Measurements from ENCODE around the gene RUSF1.

Gene RUSF1

DNA sequence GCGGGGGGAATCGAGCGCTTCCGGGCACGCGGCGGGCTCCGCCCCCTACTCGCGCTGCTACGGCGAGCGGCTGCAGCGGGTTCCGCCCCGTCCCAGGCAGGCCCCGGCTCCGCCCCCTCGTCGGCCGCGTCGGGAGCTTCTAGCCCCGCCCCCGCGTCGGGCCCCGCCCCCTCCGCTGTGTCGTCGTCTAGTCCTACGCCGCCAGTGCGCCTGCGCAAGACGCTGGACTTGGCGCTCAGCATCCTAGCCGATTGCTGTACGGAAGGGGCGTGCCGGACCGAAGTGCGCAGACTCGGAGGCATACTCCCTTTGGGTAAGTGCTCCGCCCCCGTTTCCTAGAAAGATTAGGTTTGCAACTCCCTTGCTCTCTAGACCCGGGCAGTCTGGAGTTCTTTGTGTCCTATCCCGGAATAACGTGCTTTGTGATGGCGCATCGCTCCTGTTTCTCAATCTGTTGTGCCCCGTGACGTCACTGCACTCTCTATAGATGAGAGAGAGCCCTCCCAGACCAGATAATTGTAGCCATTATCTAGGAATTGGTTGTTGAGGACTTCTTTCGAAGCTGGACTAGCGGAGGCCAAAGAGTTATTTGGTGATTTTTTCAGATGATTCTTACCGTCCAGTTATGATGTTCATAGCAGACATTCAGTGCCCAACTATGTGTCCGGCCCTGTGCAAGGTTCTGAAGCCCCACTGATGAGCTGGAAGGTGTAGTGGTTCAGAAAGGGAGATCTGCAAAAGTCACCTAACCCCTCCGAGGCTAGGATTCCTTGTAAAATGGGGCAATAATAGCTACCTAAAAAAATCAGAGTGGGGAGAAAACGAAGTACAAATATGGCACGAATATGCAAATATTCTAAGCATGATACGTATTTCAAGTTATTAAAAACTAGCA lies 48.3 kb downstream of the RUSF1 start:
- TF ChIP-seq, protein P1, sequence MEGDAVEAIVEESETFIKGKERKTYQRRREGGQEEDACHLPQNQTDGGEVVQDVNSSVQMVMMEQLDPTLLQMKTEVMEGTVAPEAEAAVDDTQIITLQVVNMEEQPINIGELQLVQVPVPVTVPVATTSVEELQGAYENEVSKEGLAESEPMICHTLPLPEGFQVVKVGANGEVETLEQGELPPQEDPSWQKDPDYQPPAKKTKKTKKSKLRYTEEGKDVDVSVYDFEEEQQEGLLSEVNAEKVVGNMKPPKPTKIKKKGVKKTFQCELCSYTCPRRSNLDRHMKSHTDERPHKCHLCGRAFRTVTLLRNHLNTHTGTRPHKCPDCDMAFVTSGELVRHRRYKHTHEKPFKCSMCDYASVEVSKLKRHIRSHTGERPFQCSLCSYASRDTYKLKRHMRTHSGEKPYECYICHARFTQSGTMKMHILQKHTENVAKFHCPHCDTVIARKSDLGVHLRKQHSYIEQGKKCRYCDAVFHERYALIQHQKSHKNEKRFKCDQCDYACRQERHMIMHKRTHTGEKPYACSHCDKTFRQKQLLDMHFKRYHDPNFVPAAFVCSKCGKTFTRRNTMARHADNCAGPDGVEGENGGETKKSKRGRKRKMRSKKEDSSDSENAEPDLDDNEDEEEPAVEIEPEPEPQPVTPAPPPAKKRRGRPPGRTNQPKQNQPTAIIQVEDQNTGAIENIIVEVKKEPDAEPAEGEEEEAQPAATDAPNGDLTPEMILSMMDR (IDR thresholded peaks at IDR 0.05; ENCODE audit: extremely low read depth, insufficient read depth, missing control alignments), result no peak
- DNase-seq (ENCODE audit: low spot score), result peak; percentile 99
- in situ Hi-C loops (cut with MboI; ENCODE audit: low pct_unique_long_range_greater_than_20kb, low sequenced_read_pairs, unreplicated experiment), result loop anchor here (25.0 kb wide), 1 partner anchor 402 kb away; the partner anchor contains the start of gene ZNF267

DNA sequence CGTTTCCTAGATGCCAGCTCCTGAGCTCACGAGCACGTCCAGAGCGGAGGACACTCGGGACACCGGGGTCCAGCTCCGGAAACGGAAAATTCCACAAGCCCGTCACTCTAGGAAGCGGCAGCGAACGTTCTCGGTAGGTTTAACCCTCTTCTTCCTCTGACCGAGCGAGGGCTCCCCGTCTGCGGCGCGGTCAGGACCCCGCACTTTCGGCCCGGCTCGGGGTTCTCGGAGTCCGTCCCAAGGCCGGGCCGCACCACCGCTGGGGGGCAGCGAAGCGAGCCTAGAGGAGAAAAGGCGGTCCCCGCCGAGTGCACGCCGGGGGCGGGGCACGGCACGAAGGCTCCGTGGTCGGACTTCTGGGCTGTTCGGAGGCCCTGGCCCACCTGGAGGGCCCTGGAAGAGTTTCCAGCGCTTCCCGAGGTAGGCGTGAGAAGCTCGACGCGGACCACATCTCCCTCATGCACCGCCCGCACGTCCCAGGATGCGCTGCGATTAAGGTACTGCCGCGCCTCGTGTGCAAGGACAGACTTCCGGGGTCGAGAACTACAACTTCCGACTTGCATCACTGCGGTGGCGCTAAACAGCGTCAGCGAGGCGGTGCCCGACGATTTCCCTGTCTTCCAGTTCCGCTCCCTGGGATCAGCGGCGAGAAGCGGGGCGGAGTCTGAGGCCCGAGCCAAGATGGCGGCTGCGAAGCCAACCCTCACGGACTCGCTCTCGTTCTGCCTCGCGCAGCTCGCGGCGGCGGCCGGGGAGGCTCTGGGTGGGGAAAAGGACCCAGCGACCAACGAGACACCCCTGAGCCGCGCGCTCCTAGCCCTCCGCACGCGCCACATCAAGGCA lies 49.1 kb downstream of the RUSF1 start, which contains the start of gene ARMC5:
TSS of gene ARMC5 (plus strand) at position 658 of the 843 bp plus-strand sequence. CDS start at position 682, 24 bp downstream.
- in situ Hi-C loops (cut with MboI; ENCODE audit: low pct_unique_long_range_greater_than_20kb, low sequenced_read_pairs, unreplicated experiment), result loop anchor here (25.0 kb wide), 1 partner anchor 403 kb away; the partner anchor contains the start of gene ZNF267
- DNase-seq (ENCODE audit: low spot score), result peak; percentile 93
- TF ChIP-seq, protein P1 (IDR thresholded peaks at IDR 0.05; ENCODE audit: extremely low read depth, insufficient read depth, missing control alignments), result peak; percentile 81

DNA sequence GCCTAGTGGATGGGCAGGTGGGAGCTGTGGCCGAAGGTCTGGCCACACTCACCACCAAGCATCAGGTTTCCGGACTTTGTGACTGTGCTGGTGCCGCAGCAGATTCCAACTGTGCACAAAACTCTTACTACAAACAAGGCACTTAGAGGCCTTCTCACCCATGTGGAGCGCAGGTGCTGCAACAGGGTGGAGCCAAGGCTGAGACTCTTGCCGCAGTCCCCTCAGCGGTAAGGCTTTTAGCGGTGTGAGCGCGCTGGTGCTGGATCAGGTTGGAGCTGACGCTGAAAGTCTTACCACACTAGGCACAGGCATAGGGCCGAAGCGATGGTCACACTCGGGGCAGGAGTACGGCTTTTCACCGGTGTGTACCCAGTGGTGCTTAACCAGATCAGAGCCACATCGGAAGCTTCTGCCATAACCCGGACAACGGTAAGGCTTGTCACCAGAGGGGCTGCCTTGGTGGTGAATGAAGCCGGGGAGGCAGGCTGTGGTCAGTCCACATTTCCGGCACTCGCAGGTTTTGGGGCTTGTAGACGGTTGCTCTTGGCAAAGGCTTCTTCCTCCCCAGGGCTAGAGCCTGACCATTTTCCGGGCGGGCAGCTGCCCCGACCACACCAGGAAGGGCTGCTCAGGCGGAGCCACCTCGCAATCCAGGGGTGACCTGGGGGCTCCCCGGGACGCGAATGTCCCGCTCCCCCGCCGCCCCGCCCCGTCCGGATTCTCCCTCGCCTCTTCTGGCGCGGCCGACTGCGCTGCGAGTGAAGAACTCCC lies 49.9 kb downstream of the RUSF1 start:
- in situ Hi-C loops (cut with MboI; ENCODE audit: low pct_unique_long_range_greater_than_20kb, low sequenced_read_pairs, unreplicated experiment), result loop anchor here (25.0 kb wide), 1 partner anchor 404 kb away; the partner anchor contains the start of gene ZNF267
- TF ChIP-seq, protein P1 (IDR thresholded peaks at IDR 0.05; ENCODE audit: extremely low read depth, insufficient read depth, missing control alignments), result peak; percentile 38
- DNase-seq (ENCODE audit: low spot score), result peak; percentile 71

DNA sequence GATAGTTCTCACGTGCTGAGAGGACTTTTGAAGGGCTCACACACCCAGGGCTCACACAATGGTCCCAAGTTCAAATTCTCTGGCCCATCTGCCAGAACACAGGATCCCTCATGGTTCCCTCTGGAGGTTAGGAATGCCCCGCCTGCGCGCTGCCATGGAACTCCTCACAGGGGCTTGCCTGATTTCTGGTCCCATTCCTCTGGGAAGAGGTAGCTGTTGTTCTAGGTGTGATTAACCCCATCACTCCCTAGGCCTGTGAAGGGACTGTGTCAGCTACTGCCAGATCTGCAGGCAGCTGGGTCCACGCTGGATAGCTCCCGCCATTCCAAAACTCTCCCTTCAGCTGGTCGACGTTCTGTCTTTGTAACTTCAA lies 51.2 kb downstream of the RUSF1 start:
- TF ChIP-seq, protein P1 (IDR thresholded peaks at IDR 0.05; ENCODE audit: extremely low read depth, insufficient read depth, missing control alignments), result no peak
- in situ Hi-C loops (cut with MboI; ENCODE audit: low pct_unique_long_range_greater_than_20kb, low sequenced_read_pairs, unreplicated experiment), result loop anchor here (25.0 kb wide), 1 partner anchor 405 kb away; the partner anchor contains the start of gene ZNF267

DNA sequence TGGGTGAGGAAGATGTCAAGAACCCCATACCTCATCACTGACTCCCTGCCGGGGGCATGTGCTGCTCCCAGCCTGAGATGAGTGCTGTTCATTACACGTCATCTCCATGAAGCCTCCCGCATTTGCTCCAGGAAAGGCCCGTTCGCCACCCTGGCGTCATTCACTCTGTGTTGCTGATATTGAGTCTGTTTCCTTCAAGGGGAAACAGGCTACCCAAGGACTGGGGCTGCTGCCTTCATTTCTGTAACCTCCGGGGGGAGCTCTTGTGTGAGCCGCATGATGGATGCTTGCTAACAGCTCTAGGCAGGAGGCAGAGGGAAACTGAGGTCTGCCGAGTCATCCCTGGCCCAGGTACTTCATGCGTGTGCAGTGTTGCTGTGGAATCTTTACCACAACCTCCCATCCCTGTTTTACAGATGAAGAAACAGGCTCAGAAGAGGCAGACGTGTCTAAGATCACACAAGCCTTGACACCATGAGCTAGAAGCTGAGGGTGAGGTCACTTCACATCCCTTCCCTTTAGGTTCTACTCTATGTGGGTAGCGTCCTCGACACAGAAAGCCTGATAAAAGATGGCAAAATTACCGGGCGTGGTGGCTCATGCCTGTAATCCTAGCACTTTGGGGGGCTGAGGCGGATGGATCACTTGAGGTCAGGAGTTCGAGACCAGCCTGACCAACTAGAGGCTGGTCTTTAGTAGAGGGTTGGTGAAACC lies 52.4 kb downstream of the RUSF1 start:
- TF ChIP-seq, protein P1 (IDR thresholded peaks at IDR 0.05; ENCODE audit: extremely low read depth, insufficient read depth, missing control alignments), result peak; percentile 52
- in situ Hi-C loops (cut with MboI; ENCODE audit: low pct_unique_long_range_greater_than_20kb, low sequenced_read_pairs, unreplicated experiment), result loop anchor here (25.0 kb wide), 1 partner anchor 407 kb away; the partner anchor contains the start of gene ZNF267
- DNase-seq (ENCODE audit: low spot score), result no peak

More for the DNA sequence above, 51.2 kb downstream of the RUSF1 start:
- no peak for DNase-seq (ENCODE audit: low spot score)
